HuH-7 (cell line): ENCODE results near the gene CHSY1.
"Not testable (repeated sequence)": the region's sequence is repeated elsewhere in the genome, so short reads cannot be mapped to it uniquely, and the experiment has no call there.

ENCODE experiments used
- DNase-seq: peaks from one replicate; pipeline ENCODE4 v3.0.0; 2011; ENCODE audit warnings: low spot score

Gene CHSY1

GRCh38 chr15:101135532-101136166, 116.2 kb downstream of the CHSY1 start:
- no peak for DNase-seq

GRCh38 chr15:101134780-101135179, 117.1 kb downstream of the CHSY1 start:
- no peak for DNase-seq

GRCh38 chr15:101133751-101134261, 118.0 kb downstream of the CHSY1 start:
- DNase-seq: no peak

DNA sequence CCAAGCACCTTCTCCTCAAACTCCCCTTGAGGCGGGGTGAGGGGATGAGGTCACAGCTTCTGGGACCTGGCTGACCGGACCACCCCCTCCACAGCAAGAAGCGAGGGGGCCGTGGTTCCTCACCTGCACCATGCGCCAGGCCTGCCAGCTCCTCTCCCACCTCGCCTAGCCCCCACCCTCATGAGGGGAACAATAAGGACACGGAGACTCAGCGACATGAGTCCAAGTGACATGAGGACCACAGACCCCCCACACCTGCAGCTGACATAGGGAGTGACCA, 118.7 kb downstream of the CHSY1 start:
- DNase-seq: no peak

DNA sequence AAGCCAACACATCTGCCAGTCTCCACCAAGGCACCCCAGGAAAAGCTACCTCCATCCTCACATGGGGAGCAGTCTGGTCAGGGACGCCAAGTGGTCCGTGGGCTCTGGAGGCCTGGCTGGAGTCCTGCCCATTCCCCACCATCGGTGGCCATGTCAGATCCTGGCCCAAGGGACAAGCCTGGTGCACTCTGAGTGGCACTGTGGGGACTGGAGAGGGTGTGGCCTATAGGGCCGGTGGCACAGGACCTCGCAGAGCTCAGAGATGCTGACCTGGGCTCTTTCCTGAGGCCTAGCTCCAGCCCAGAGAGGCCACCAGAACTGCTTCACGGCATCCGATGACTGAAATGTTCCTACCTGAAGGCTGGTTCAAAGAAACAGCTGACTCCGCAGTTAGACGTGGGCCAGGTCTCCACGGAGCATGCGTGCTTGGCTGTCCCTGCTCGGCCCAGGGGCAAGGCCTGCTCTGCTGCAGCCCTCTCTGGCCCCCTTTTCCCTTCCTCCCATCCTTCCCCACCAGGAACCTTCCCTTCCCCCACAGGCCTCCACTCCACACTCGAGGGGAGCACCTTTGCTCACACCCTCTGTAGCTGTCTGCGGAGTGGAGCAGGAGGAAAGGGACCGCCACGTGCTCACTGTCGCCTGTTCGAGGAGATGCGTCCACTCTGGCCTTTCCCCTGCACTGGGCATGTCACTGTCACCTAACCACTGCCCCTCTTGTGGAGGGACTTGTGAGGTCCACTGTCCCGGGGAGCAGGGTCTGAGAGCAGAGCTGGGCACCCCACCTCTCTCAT, 119.3 kb downstream of the CHSY1 start:
- no peak for DNase-seq

GRCh38 chr15:101131489-101132389, 120.1 kb downstream of the CHSY1 start:
- no peak for DNase-seq

- no peak for DNase-seq
Observed at GRCh38 chr15:101129851-101130380, 121.9 kb downstream of the CHSY1 start.

GRCh38 chr15:101128221-101129015, 123.4 kb downstream of the CHSY1 start:
- no peak for DNase-seq

DNA sequence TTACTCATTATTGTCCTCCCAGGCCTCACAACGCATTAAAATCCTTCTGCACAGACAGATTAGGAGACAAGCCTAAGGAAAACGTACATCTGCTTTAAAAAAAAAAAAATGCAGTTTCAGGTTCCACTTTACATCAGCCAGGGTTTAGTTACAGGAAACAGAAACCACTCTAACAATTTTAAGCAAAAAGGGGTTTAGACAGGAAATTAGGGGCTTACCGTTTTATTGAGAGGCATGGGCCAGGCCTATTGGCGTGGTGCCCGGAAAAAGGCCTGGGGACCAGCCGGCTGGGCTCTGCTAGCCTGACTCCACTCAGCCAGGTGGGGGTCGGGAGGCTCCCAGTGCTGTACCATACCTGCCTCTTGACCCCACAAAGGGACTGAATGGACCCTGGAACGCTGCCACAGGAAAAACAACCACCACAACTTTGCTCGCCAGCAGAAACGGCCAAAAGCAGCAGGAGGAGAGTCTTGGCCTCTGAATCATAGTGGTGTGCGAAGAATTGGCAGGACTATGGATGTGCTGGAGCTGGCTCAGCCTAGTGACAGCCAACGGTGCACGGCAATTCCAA, 124.3 kb downstream of the CHSY1 start:
- no peak for DNase-seq

GRCh38 chr15:101126618-101127505, 125.0 kb downstream of the CHSY1 start:
- DNase-seq: no peak

- DNase-seq: not testable (repeated sequence)
Observed at GRCh38 chr15:101125881-101126428, 125.9 kb downstream of the CHSY1 start.
